Esophagus muscularis mucosa (tissue), 3 donors: Measurements from ENCODE around the gene DNHD1.

ENCODE experiments used
- POLR2AphosphoS5 ChIP-seq, 2 donors: sonication (generic); formaldehyde crosslinking; IDR thresholded peaks; one replicate each; pipeline ENCODE4 v1.6.1; 2017; ENCODE audit warnings: antibody characterized with exemption in 2 of 2
- TF ChIP-seq, protein P1 (sequence below), 3 experiments: fragments of 200-600 bp in 2 of 3; fragments of 450-650 bp in 1 of 3; sonication (generic) in 2 of 3; IDR thresholded peaks; one replicate each; pipeline ENCODE4 v1.5.1; 2017 to 2019; ENCODE audit warnings: antibody characterized with exemption in 3 of 3, mild to moderate bottlenecking in 2 of 3, moderate library complexity in 1 of 3

DNA sequence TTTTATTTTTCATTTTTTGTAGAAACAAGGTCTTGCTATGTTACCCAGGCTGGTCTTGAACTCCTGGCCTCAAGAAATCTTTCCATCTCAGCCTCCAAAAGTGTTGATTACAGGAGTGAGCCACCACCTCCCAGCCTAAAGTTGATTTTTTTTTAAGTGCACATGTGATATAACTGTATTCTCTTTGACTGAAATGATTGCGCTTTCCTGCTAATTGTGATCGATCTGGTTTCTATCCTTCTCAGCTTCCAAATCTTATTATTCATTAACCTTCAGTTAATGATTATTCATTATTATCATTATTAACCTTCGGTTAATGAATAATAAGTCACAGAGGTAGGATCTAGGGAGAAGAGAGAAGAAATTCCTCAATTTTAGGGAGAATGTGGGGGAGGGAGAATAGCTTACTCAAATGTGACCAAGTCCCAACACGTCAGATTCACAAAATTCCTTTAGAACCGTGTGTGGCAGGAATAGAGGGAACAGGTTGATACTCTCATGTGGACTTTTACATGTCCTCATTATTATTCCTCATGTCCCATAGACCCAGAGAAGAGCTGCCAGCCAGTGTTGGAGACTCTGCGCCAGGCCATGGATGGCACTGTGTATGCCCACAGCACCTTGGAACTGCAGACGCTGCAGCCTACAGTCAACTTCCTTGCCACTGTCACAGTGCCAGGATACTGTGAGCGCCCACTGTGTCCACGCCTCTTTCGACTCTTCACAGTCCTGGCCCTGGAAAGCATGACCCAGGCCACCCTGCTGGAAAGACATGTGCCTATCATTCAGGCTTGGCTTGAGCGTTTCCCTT is 59.3 kb downstream of the DNHD1 start:
- TF ChIP-seq, protein P1, sequence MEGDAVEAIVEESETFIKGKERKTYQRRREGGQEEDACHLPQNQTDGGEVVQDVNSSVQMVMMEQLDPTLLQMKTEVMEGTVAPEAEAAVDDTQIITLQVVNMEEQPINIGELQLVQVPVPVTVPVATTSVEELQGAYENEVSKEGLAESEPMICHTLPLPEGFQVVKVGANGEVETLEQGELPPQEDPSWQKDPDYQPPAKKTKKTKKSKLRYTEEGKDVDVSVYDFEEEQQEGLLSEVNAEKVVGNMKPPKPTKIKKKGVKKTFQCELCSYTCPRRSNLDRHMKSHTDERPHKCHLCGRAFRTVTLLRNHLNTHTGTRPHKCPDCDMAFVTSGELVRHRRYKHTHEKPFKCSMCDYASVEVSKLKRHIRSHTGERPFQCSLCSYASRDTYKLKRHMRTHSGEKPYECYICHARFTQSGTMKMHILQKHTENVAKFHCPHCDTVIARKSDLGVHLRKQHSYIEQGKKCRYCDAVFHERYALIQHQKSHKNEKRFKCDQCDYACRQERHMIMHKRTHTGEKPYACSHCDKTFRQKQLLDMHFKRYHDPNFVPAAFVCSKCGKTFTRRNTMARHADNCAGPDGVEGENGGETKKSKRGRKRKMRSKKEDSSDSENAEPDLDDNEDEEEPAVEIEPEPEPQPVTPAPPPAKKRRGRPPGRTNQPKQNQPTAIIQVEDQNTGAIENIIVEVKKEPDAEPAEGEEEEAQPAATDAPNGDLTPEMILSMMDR (IDR thresholded peaks at IDR 0.05): no peak
- no peak for TF ChIP-seq POLR2AphosphoS5 (IDR thresholded peaks at IDR 0.05)
